OCI-LY7 (cell line): ENCODE data around the gene RNF212B. TPM values are rescaled to one million over a fixed set of nuclear protein-coding genes. Genes with fewer than 3 reads are reported as not detected.

Source experiments
- BruUV-seq: library from RNA; stranded (reverse); fragments of 400-500 nt; replicated peaks from 2 replicates; lab custom pipeline; 2021; lab: Mats Ljungman, UMichigan
- CTCF ChIA-PET: fragments of 300-600 bp; sonication (Branson Sonifier 250); formaldehyde crosslinking; loops from one replicate; lab custom pipeline; 2022; ENCODE audit warnings: antibody characterized with exemption; ENCODE audit not compliant: unreplicated experiment; lab: Charles Lee
- POLR2A ChIA-PET: fragments of 300-600 bp; sonication (Branson Sonifier 250); formaldehyde crosslinking; loops from one replicate; lab custom pipeline; 2022; ENCODE audit warnings: antibody characterized with exemption; lab: Charles Lee
- DNase-seq: peaks from one replicate; pipeline ENCODE4 v3.0.0-alpha.2; 2015; ENCODE audit warnings: low spot score
- H2AFZ ChIP-seq: fragments of 200-600 bp; sonication (generic), shearing (Covaris generic); 2 replicates; pipeline ENCODE4 v1.6.1; 2014; ENCODE audit warnings: mild to moderate bottlenecking, antibody characterized with exemption, low read length, moderate library complexity
- H3K27ac ChIP-seq: fragments of 200-600 bp; sonication (generic); 2 replicates; pipeline ENCODE4 v1.5.1; 2014; ENCODE audit warnings: mixed run types, low read depth, mild to moderate bottlenecking, moderate library complexity, low read length, inconsistent platforms; ENCODE audit not compliant: poor library complexity, severe bottlenecking
- H3K36me3 ChIP-seq: fragments of 200-600 bp; sonication (generic); 2 replicates; pipeline ENCODE4 v1.6.1; 2014; ENCODE audit warnings: mild to moderate bottlenecking, antibody characterized with exemption, low read length, moderate library complexity, mixed read lengths; ENCODE audit not compliant: insufficient read depth
- H3K4me1 ChIP-seq: fragments of 200-600 bp; sonication (generic); 2 replicates; pipeline ENCODE4 v1.5.1; 2014; ENCODE audit warnings: mild to moderate bottlenecking, low read length; ENCODE audit not compliant: insufficient read depth, poor library complexity, severe bottlenecking
- H3K4me2 ChIP-seq: fragments of 200-600 bp; sonication (generic); 2 replicates; pipeline ENCODE4 v1.6.1; 2014; ENCODE audit warnings: mild to moderate bottlenecking, low read length
- H3K4me3 ChIP-seq: fragments of 200-600 bp; sonication (generic); 2 replicates; pipeline ENCODE4 v1.5.1; 2014; ENCODE audit warnings: mild to moderate bottlenecking, low read depth, low read length; ENCODE audit not compliant: poor library complexity, severe bottlenecking
- H3K79me2 ChIP-seq: fragments of 200-600 bp; sonication (generic); 2 replicates; pipeline ENCODE4 v1.6.1; 2016; ENCODE audit warnings: low read depth, mild to moderate bottlenecking, low read length, moderate library complexity, mixed read lengths; ENCODE audit not compliant: insufficient read depth
- H3K9me2 ChIP-seq: fragments of 200-600 bp; sonication (generic); 2 replicates; pipeline ENCODE4 v1.6.1; 2016; ENCODE audit warnings: mild to moderate bottlenecking, low read length, mixed read lengths; ENCODE audit not compliant: insufficient read depth
- H3K9me3 ChIP-seq: fragments of 200-600 bp; sonication (generic); 2 replicates; pipeline ENCODE4 v1.6.1; 2014; ENCODE audit warnings: mild to moderate bottlenecking, mixed run types, low read length, mixed read lengths
- H4K20me1 ChIP-seq: fragments of 200-600 bp; sonication (generic); 2 replicates; pipeline ENCODE4 v1.6.1; 2014; ENCODE audit warnings: mild to moderate bottlenecking, antibody characterized with exemption, low read length, moderate library complexity, mixed read lengths; ENCODE audit not compliant: insufficient read depth
- CTCF ChIP-seq: fragments of 200-600 bp; sonication (generic); conservative IDR thresholded peaks from 2 replicates; pipeline ENCODE4 v1.5.1; 2014; ENCODE audit warnings: mild to moderate bottlenecking, antibody characterized with exemption, low read length, moderate library complexity, mixed read lengths
- EZH2phosphoT487 ChIP-seq: fragments of 200-600 bp; sonication (generic); IDR thresholded peaks from 2 replicates; pipeline ENCODE4 v1.6.1; 2018; ENCODE audit warnings: low read depth, borderline replicate concordance, mild to moderate bottlenecking, mixed run types, antibody characterized with exemption, low read length, moderate library complexity, mixed read lengths
- intact Hi-C: fragments of 100-400 bp; cut with micrococcal nuclease; formaldehyde crosslinking; loops from one replicate; pipeline ENCODE4 v1.10.0; 2022; ENCODE audit not compliant: unreplicated experiment
- total RNA-seq, 2 experiments: library from RNA; depleted of rRNA in 1 of 2; stranded (reverse); fragments of >200 nt in 1 of 2; shearing (Covaris generic) in 1 of 2; gene quantifications; 2 replicates each; pipeline ENCODE4 v1.2.3, GENCODE V29; 2014 to 2022

The RNF212B gene
- total RNA-seq, 2 experiments from 2014 or later, result not detected

- Histone ChIP-seq H4K20me1 (no peaks in the 10 kb centered on the region), H3K36me3 (peaks cover 34% of the 10 kb centered on the region), H3K9me2 (no peaks in the 10 kb centered on the region), H3K27ac (no peak overlapping the region), H3K4me3 (no peak overlapping the region), H3K4me2 (no peak overlapping the region), H3K79me2 (peaks cover 10% of the 10 kb centered on the region; the same call in 1 of the 2 replicates), H3K9me3 (no peaks in the 10 kb centered on the region), H2AFZ (no peak overlapping the region), H3K4me1 (peaks cover 27% of the 10 kb centered on the region)
- POLR2A ChIA-PET, result interaction anchor here (1.4 kb wide), 1 partner anchor 24 kb away, joined by 4 read pairs; the partner anchor contains the start of gene PABPN1
- CTCF ChIA-PET, result interaction anchor here (1.4 kb wide), 1 partner anchor 178 kb away, joined by 3 read pairs; no protein-coding TSS in a partner anchor
- no TSS peak for BruUV-seq
- no peak for DNase-seq
- intact Hi-C loops, result no loop called here
- TF ChIP-seq CTCF (no peak), EZH2phosphoT487 (no peak)
These were observed 60.0 kb downstream of the RNF212B start for GRCh38 chr14:23297611-23298277.

GRCh38 chr14:23299211-23299957 lies 61.6 kb downstream of the RNF212B start:
- Histone ChIP-seq H3K4me3 (no peak overlapping the region), H3K9me3 (no peaks in the 10 kb centered on the region), H3K79me2 (peaks cover 10% of the 10 kb centered on the region; the same call in 1 of the 2 replicates), H4K20me1 (no peaks in the 10 kb centered on the region), H3K27ac (no peak overlapping the region), H3K9me2 (no peaks in the 10 kb centered on the region), H2AFZ (no peak overlapping the region), H3K4me1 (peaks cover 30% of the 10 kb centered on the region), H3K4me2 (peak overlapping the region; percentile 100), H3K36me3 (peaks cover 34% of the 10 kb centered on the region)
- DNase-seq, result peak; percentile 52
- ChIA-PET CTCF (no interaction called here), POLR2A (interaction anchor here (0.6 kb wide), 1 partner anchor 102 kb away, joined by 4 read pairs; no protein-coding TSS in a partner anchor)
- no TSS peak for BruUV-seq
- intact Hi-C loops, result no loop called here
- TF ChIP-seq CTCF, result peak; percentile 62
- TF ChIP-seq EZH2phosphoT487, result no peak
